Measurements from ENCODE around the gene PCDHGB4.

Gene PCDHGB4

DNA sequence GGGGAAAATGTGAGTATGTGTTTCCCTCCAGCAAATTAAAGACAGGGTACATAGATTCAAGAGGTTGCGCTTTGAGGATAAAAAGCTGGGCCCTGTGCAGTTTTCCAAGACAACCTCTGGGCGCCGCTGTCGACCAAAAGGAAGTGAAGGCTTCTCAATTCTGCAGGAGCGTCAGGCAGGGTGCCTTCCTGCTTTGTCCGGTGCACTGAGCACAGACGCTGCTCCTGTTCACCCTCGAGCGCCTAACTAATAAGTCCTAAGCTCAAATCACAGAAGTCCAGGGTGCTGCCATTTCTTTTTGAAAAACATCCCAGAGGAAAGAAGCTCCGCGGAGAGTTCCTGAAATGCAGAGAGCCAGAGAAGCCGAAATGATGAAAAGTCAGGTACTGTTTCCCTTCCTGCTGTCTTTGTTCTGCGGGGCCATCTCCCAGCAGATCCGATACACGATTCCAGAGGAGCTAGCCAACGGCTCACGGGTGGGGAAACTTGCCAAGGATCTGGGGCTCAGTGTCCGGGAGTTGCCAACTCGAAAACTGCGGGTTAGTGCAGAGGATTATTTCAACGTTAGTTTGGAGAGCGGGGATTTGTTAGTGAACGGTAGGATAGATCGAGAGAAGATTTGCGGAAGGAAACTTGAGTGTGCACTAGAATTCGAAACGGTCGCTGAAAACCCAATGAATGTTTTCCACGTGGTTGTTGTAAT, 37.4 kb upstream of the PCDHGB4 start, which contains the start of gene PCDHGB1 (continued):
- TF ChIP-seq TSHZ2 (CRISPR knock-in tag; IDR thresholded peaks at IDR 0.05) (no peak), RARB (CRISPR knock-in tag; IDR thresholded peaks at IDR 0.05) (no peak), PATZ1 (CRISPR knock-in tag; IDR thresholded peaks at IDR 0.05; ENCODE audit: borderline replicate concordance) (no peak)

GRCh38 chr5:141351591-141351990, 35.9 kb upstream of the PCDHGB4 start:
- no peak for ATAC-seq
- no peak for TF ChIP-seq ZFP3 (CRISPR knock-in tag; IDR thresholded peaks at IDR 0.05)
- TF ChIP-seq RARB (CRISPR knock-in tag; IDR thresholded peaks at IDR 0.05): no peak
- no peak for TF ChIP-seq CSDC2 (CRISPR knock-in tag; IDR thresholded peaks at IDR 0.05)
- TF ChIP-seq ISL1 (CRISPR knock-in tag; IDR thresholded peaks at IDR 0.05): no peak
- TF ChIP-seq SNAI2 (CRISPR knock-in tag; IDR thresholded peaks at IDR 0.05): no peak
- TF ChIP-seq TSHZ2 (CRISPR knock-in tag; IDR thresholded peaks at IDR 0.05): no peak
- no peak for TF ChIP-seq PATZ1 (CRISPR knock-in tag; IDR thresholded peaks at IDR 0.05; ENCODE audit: borderline replicate concordance)
- TF ChIP-seq CSRNP3 (CRISPR knock-in tag; IDR thresholded peaks at IDR 0.05): no peak
- TF ChIP-seq ZC3H10 (CRISPR knock-in tag; IDR thresholded peaks at IDR 0.05): no peak
- TF ChIP-seq, protein P1, sequence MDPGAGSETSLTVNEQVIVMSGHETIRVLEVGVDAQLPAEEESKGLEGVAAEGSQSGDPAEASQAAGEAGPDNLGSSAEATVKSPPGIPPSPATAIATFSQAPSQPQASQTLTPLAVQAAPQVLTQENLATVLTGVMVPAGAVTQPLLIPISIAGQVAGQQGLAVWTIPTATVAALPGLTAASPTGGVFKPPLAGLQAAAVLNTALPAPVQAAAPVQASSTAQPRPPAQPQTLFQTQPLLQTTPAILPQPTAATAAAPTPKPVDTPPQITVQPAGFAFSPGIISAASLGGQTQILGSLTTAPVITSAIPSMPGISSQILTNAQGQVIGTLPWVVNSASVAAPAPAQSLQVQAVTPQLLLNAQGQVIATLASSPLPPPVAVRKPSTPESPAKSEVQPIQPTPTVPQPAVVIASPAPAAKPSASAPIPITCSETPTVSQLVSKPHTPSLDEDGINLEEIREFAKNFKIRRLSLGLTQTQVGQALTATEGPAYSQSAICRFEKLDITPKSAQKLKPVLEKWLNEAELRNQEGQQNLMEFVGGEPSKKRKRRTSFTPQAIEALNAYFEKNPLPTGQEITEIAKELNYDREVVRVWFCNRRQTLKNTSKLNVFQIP (CRISPR knock-in tag; IDR thresholded peaks at IDR 0.05; ENCODE audit: borderline replicate concordance, low read depth): no peak
- TF ChIP-seq ZNF565 (CRISPR knock-in tag; conservative IDR thresholded peaks at IDR 0.05; ENCODE audit: low read depth): no peak
- no peak for TF ChIP-seq ESRRG (CRISPR knock-in tag; IDR thresholded peaks at IDR 0.05)
- TF ChIP-seq TCF4 (CRISPR knock-in tag; IDR thresholded peaks at IDR 0.05; ENCODE audit: borderline replicate concordance): no peak
- TF ChIP-seq OSR1 (CRISPR knock-in tag; IDR thresholded peaks at IDR 0.05): no peak
- TF ChIP-seq GLIS3 (CRISPR knock-in tag; IDR thresholded peaks at IDR 0.05): no peak
- TF ChIP-seq ZNF70 (CRISPR knock-in tag; IDR thresholded peaks at IDR 0.05): no peak
- TF ChIP-seq TOX (CRISPR knock-in tag; IDR thresholded peaks at IDR 0.05; ENCODE audit: borderline replicate concordance): no peak
- no peak for TF ChIP-seq BACH2 (CRISPR knock-in tag; IDR thresholded peaks at IDR 0.05; ENCODE audit: borderline replicate concordance)
- TF ChIP-seq ZNF8 (CRISPR knock-in tag; IDR thresholded peaks at IDR 0.05): no peak
- TF ChIP-seq ZFP30 (CRISPR knock-in tag; IDR thresholded peaks at IDR 0.05): no peak

Measured in SK-N-SH treated with all-trans-retinoic acid at 6 μM for 48 hours (cell line).